PFSK-1 (cell line): ENCODE data around the gene KIRREL2.

Experiments
- POLR2AphosphoS5 ChIP-seq: IDR thresholded peaks from 2 replicates; pipeline ENCODE4 v1.6.1; 2012; ENCODE audit warnings: low read depth, mild to moderate bottlenecking, control low read depth, low read length, moderate library complexity
- REST ChIP-seq, 2 experiments: IDR thresholded peaks; 2 replicates each; pipeline versions ENCODE4 v1.6.1 to v1.8.0; 2011 to 2012; ENCODE audit warnings: low read depth in 2 of 2, low read length in 2 of 2, control low read depth in 1 of 2, inconsistent platforms in 1 of 2, mild to moderate bottlenecking in 1 of 2, moderate library complexity in 1 of 2; ENCODE audit not compliant: insufficient read depth in 1 of 2
- SIN3A ChIP-seq: IDR thresholded peaks from 2 replicates; pipeline ENCODE4 v1.6.1; 2012; ENCODE audit warnings: mild to moderate bottlenecking, low read length, moderate library complexity, borderline replicate concordance; ENCODE audit not compliant: insufficient read depth
- TAF1 ChIP-seq: IDR thresholded peaks from 2 replicates; pipeline ENCODE4 v1.6.1; 2012; ENCODE audit warnings: low read length, control low read depth, borderline replicate concordance; ENCODE audit not compliant: insufficient read depth

GRCh38 chr19:35860818-35861639, 4.3 kb downstream of the KIRREL2 start:
- TF ChIP-seq REST (IDR thresholded peaks at IDR 0.05; ENCODE audit: insufficient read depth in 1 of 2, low read depth in 2 of 2, low read length in 2 of 2) (no peak), POLR2AphosphoS5 (no peak), SIN3A (no peak), TAF1 (no peak)
